DND-41 (cell line): Measurements from ENCODE around the gene ATP6V1C2.

Experiments
- ATAC-seq: fragments of 200-7000 bp; cut with Tn5 transposase; 3 replicates; pipeline ENCODE4 v1.9.1; 2021; ENCODE audit warnings: low read depth; ENCODE audit not compliant: insufficient read depth
- DNase-seq: peaks from one replicate; pipeline ENCODE4 v3.0.0-alpha.2; 2020
- H2AFZ ChIP-seq: 2 replicates; pipeline ENCODE4 v1.6.0; 2012; ENCODE audit warnings: low read depth, low read length
- H3K27ac ChIP-seq: 2 replicates; pipeline ENCODE4 v1.5.1; 2012; ENCODE audit warnings: low read length, inconsistent platforms
- H3K27me3 ChIP-seq: fragments of 200-600 bp; sonication (generic); 2 replicates; pipeline ENCODE4 v1.6.0; 2012; ENCODE audit warnings: low read length, mild to moderate bottlenecking, inconsistent platforms; ENCODE audit not compliant: insufficient read depth, poor library complexity
- H3K36me3 ChIP-seq: 2 replicates; pipeline ENCODE4 v1.5.1; 2012; ENCODE audit warnings: low read length, inconsistent platforms; ENCODE audit not compliant: insufficient read depth
- H3K4me1 ChIP-seq: 2 replicates; pipeline ENCODE4 v1.5.1; 2012; ENCODE audit warnings: mild to moderate bottlenecking, low read length; ENCODE audit not compliant: insufficient read depth
- H3K4me2 ChIP-seq: 2 replicates; pipeline ENCODE4 v1.6.0; 2012; ENCODE audit warnings: mild to moderate bottlenecking, moderate library complexity, low read length, inconsistent platforms; ENCODE audit not compliant: insufficient read depth
- H3K4me3 ChIP-seq, 2 experiments: fragments of 200-600 bp in 1 of 2; shearing (Covaris generic) in 1 of 2; 2 replicates each; pipeline ENCODE4 v1.5.1; 2012 to 2016; ENCODE audit warnings: inconsistent platforms in 2 of 2, low read length in 2 of 2, mild to moderate bottlenecking in 2 of 2, low read depth in 1 of 2, moderate library complexity in 1 of 2
- H3K79me2 ChIP-seq: 2 replicates; pipeline ENCODE4 v1.6.0; 2012; ENCODE audit warnings: low read length, inconsistent platforms; ENCODE audit not compliant: insufficient read depth
- H3K9ac ChIP-seq: 2 replicates; pipeline ENCODE4 v1.6.0; 2012; ENCODE audit warnings: low read depth, mild to moderate bottlenecking, inconsistent platforms, low read length, moderate library complexity
- H3K9me3 ChIP-seq: 2 replicates; pipeline ENCODE4 v1.5.1; 2012; ENCODE audit warnings: low read length, moderate library complexity, mild to moderate bottlenecking, inconsistent platforms; ENCODE audit not compliant: insufficient read depth, severe bottlenecking
- H4K20me1 ChIP-seq: 2 replicates; pipeline ENCODE4 v1.6.0; 2012; ENCODE audit warnings: low read length; ENCODE audit not compliant: insufficient read depth
- CTCF ChIP-seq: IDR thresholded peaks from 2 replicates; pipeline ENCODE4 v1.5.1; 2012; ENCODE audit warnings: borderline replicate concordance, low read length, moderate library complexity, mild to moderate bottlenecking; ENCODE audit not compliant: poor library complexity, severe bottlenecking; ENCODE audit errors: extremely low read depth
- EZH2 ChIP-seq: IDR thresholded peaks from 3 replicates; pipeline ENCODE4 v1.6.1; 2012; ENCODE audit warnings: borderline replicate concordance, low read depth, mild to moderate bottlenecking, moderate library complexity, low read length, inconsistent platforms; ENCODE audit not compliant: severe bottlenecking

The ATP6V1C2 gene

GRCh38 chr2:10775021-10775780 is 53.8 kb downstream of the ATP6V1C2 start:
- TF ChIP-seq CTCF, result no peak
- no peak for TF ChIP-seq EZH2
- Histone ChIP-seq H3K36me3 (peaks cover 18% of the 10 kb centered on the region), H3K27ac (no peak overlapping the region)

DNA sequence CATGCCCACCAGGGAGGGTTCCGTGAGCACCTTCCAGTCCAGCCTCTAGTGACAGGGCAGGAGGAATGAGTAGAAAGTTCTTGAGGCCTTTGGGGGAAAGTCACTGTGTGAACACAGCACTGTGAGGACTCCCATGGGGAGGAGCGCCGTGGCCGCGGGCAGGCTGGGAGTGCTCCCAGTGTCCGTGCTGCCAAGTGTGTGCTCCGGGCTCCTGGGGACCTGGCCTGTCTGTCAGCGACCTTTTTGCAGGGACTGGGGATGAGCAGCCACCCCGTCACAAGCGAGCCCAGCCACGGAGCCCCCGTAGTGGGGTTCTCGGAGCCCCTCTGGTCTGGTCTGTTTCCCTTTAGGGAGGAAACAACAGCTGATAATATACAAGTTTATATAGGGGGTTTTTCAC is 54.4 kb downstream of the ATP6V1C2 start:
- ATAC-seq (no peak), DNase-seq (no peak)
- peaks cover 21% of the 10 kb centered on the region for H4K20me1 ChIP-seq
- peaks cover 23% of the 10 kb centered on the region for H3K36me3 ChIP-seq
- no peaks in the 10 kb centered on the region for H3K9me3 ChIP-seq
- no peak overlapping the region for H3K4me2 ChIP-seq
- no peaks in the 10 kb centered on the region for H3K79me2 ChIP-seq
- TF ChIP-seq CTCF (no peak), EZH2 (no peak)
- H3K9ac ChIP-seq, result no peak overlapping the region
- H2AFZ ChIP-seq, result no peak overlapping the region
- H3K27me3 ChIP-seq, result no peaks in the 10 kb centered on the region
- no peak overlapping the region for H3K27ac ChIP-seq
- H3K4me3 ChIP-seq, result no peak overlapping the region
- H3K4me1 ChIP-seq, result no peaks in the 10 kb centered on the region

More at GRCh38 chr2:10775021-10775780, 53.8 kb downstream of the ATP6V1C2 start:
- Histone ChIP-seq H3K4me3 (no peak overlapping the region), H3K4me2 (no peak overlapping the region), H4K20me1 (peaks cover 21% of the 10 kb centered on the region), H2AFZ (no peak overlapping the region), H3K9ac (no peak overlapping the region), H3K4me1 (no peaks in the 10 kb centered on the region), H3K9me3 (no peaks in the 10 kb centered on the region), H3K79me2 (no peaks in the 10 kb centered on the region), H3K27me3 (no peaks in the 10 kb centered on the region)
- DNase-seq (no peak), ATAC-seq (no peak)

- H3K27ac ChIP-seq, result no peak overlapping the region
- peaks cover 21% of the 10 kb centered on the region for H4K20me1 ChIP-seq
Measured at GRCh38 chr2:10776231-10776977, 55.0 kb downstream of the ATP6V1C2 start.

More at GRCh38 chr2:10776231-10776977, 55.0 kb downstream of the ATP6V1C2 start:
- Histone ChIP-seq H3K27me3 (no peaks in the 10 kb centered on the region), H3K79me2 (no peaks in the 10 kb centered on the region), H2AFZ (no peak overlapping the region), H3K4me2 (no peak overlapping the region), H3K4me3 (no peak overlapping the region), H3K9me3 (no peaks in the 10 kb centered on the region), H3K36me3 (peaks cover 29% of the 10 kb centered on the region), H3K9ac (no peak overlapping the region), H3K4me1 (no peaks in the 10 kb centered on the region)
- TF ChIP-seq EZH2 (no peak), CTCF (no peak)
- 0 out of 3 replicates have a peak, but pooled peaks have one; percentile 7 for ATAC-seq
- DNase-seq, result no peak
